ENCODE results near the gene DYNC2I2. TPM values are rescaled to one million over a fixed set of nuclear protein-coding genes. Genes with fewer than 3 reads are reported as not detected.
A peak's percentile ranks its signal among the peaks of the same experiment; 100 is the strongest.

DYNC2I2 gene
- total RNA-seq, 2 experiments from 2014 or later: 55.5 to 97.6 TPM

DNA sequence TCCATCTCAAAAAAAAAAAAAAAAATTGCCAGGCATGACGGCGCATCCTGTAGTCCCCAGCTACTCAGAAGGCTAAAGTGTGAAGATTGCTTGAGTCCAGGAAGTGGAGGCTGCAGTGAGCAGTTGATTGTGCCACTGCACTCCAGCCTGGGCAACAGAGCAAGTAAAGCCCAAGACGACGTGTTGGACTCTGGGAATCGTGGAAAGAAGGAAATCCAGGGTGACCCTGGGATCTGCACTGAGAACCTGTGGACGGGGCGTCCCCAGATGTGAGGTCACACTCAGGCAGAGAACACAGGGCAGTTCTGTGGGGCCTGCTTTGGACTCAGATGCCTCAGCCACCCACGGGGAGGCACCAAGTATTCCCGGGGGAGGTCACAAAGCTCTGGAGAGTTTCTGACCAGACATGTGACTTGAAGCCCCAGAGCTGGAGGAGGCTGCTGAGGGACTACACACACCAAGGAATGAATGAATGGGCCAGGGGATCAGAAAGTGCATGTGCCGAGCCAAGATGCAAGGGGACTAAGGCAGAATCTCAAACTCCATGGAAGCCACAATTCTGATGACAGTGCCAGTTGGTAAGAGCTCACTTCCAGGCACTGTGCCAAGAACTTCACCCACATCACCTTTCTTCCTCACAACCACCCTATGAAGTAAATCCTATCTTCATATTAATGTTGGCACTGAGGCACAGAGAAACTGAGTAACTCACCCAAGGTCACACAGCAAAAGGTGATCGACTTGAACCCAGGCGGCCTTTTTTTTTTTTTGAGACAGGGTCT, 12.9 kb downstream of the DYNC2I2 start:
- no peaks in the 10 kb centered on the region for H4K20me1 ChIP-seq (ENCODE audit: insufficient read depth, low read length)
- H3K9me3 ChIP-seq (ENCODE audit: low read length): no peaks in the 10 kb centered on the region
- peaks cover 9% of the 10 kb centered on the region; the same call in 1 of the 2 replicates for H3K36me3 ChIP-seq (ENCODE audit: insufficient read depth, low read length)
- H3K4me1 ChIP-seq (ENCODE audit: insufficient read depth, low read length, poor library complexity, severe bottlenecking): peaks cover 27% of the 10 kb centered on the region
- TF ChIP-seq, protein P1, sequence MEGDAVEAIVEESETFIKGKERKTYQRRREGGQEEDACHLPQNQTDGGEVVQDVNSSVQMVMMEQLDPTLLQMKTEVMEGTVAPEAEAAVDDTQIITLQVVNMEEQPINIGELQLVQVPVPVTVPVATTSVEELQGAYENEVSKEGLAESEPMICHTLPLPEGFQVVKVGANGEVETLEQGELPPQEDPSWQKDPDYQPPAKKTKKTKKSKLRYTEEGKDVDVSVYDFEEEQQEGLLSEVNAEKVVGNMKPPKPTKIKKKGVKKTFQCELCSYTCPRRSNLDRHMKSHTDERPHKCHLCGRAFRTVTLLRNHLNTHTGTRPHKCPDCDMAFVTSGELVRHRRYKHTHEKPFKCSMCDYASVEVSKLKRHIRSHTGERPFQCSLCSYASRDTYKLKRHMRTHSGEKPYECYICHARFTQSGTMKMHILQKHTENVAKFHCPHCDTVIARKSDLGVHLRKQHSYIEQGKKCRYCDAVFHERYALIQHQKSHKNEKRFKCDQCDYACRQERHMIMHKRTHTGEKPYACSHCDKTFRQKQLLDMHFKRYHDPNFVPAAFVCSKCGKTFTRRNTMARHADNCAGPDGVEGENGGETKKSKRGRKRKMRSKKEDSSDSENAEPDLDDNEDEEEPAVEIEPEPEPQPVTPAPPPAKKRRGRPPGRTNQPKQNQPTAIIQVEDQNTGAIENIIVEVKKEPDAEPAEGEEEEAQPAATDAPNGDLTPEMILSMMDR (conservative IDR thresholded peaks at IDR 0.05; ENCODE audit: low read length): no peak
- TF ChIP-seq EZH2phosphoT487 (IDR thresholded peaks at IDR 0.05; ENCODE audit: borderline replicate concordance, low read depth, low read length): no peak
- no peaks in the 10 kb centered on the region for H3K79me2 ChIP-seq (ENCODE audit: insufficient read depth, low read depth, low read length)
- peak overlapping the region; percentile 42 for H3K4me3 ChIP-seq (ENCODE audit: low read depth, low read length, poor library complexity, severe bottlenecking)
- ChIA-PET CTCF (ENCODE audit: unreplicated experiment) (no interaction called here), POLR2A (interaction anchor here (0.5 to 1.5 kb wide), 9 partner anchors 8 to 423 kb away, joined by 3 to 8 read pairs (median 3); partner anchors contain the start of gene ENDOG)
- no peaks in the 10 kb centered on the region for H3K9me2 ChIP-seq (ENCODE audit: insufficient read depth, low read length)
- no TSS peak for BruUV-seq (replicated peaks)
- peak overlapping the region; percentile 87 for H3K27ac ChIP-seq (ENCODE audit: low read depth, low read length, poor library complexity, severe bottlenecking)
- peak; percentile 89 for DNase-seq (ENCODE audit: low spot score)
- peak overlapping the region; percentile 75 for H2AFZ ChIP-seq (ENCODE audit: low read length)
- intact Hi-C loops (cut with micrococcal nuclease; ENCODE audit: unreplicated experiment): loop anchor here (10.0 kb wide), 2 partner anchors 81 to 141 kb away; partner anchors contain the start of genes TBC1D13 and ZDHHC12
- H3K4me2 ChIP-seq (ENCODE audit: low read length): peak overlapping the region; percentile 73

- H3K4me2 ChIP-seq (ENCODE audit: low read length): peak overlapping the region; percentile 73
- H3K27ac ChIP-seq (ENCODE audit: low read depth, low read length, poor library complexity, severe bottlenecking): peak overlapping the region; percentile 87
- no peaks in the 10 kb centered on the region for H4K20me1 ChIP-seq (ENCODE audit: insufficient read depth, low read length)
- ChIA-PET CTCF (ENCODE audit: unreplicated experiment) (no interaction called here), POLR2A (interaction anchor here (0.6 to 1.5 kb wide), 5 partner anchors 11 to 342 kb away, joined by 3 to 8 read pairs (median 4); no protein-coding TSS in a partner anchor)
- H3K9me3 ChIP-seq (ENCODE audit: low read length): no peaks in the 10 kb centered on the region
- no peak overlapping the region for H3K4me3 ChIP-seq (ENCODE audit: low read depth, low read length, poor library complexity, severe bottlenecking)
- peak overlapping the region; percentile 75; the same call in 1 of the 2 replicates for H2AFZ ChIP-seq (ENCODE audit: low read length)
- no peak for TF ChIP-seq EZH2phosphoT487 (IDR thresholded peaks at IDR 0.05; ENCODE audit: borderline replicate concordance, low read depth, low read length)
- TF ChIP-seq, protein P1 (conservative IDR thresholded peaks at IDR 0.05; ENCODE audit: low read length): no peak
- no peaks in the 10 kb centered on the region for H3K79me2 ChIP-seq (ENCODE audit: insufficient read depth, low read depth, low read length)
- DNase-seq (ENCODE audit: low spot score): peak; percentile 17
- H3K9me2 ChIP-seq (ENCODE audit: insufficient read depth, low read length): no peaks in the 10 kb centered on the region
- peaks cover 12% of the 10 kb centered on the region; the same call in 1 of the 2 replicates for H3K36me3 ChIP-seq (ENCODE audit: insufficient read depth, low read length)
- peaks cover 23% of the 10 kb centered on the region for H3K4me1 ChIP-seq (ENCODE audit: insufficient read depth, low read length, poor library complexity, severe bottlenecking)
- no TSS peak for BruUV-seq (replicated peaks)
- intact Hi-C loops (cut with micrococcal nuclease; ENCODE audit: unreplicated experiment): loop anchor here (10.0 kb wide), 2 partner anchors 82 to 142 kb away; partner anchors contain the start of genes TBC1D13 and ZDHHC12
Measured at GRCh38 chr9:128642675-128643245, 13.9 kb downstream of the DYNC2I2 start.

Data from OCI-LY7 (cell line).